T-helper 1 cell (primary cell): ENCODE measurements around the gene MLIP.
"Not testable (repeated sequence)": the region's sequence is repeated elsewhere in the genome, so short reads cannot be mapped to it uniquely, and the experiment has no call there.

Experiments used
- DNase-seq, 5 donors: peaks; one replicate each; pipeline ENCODE4 v3.0.0-alpha.2; 2012 to 2020
- total RNA-seq, 4 donors: gene quantifications; one replicate each; lab custom pipeline; 2026; lab: John Stamatoyannopoulos, UW

The MLIP gene, protein sequence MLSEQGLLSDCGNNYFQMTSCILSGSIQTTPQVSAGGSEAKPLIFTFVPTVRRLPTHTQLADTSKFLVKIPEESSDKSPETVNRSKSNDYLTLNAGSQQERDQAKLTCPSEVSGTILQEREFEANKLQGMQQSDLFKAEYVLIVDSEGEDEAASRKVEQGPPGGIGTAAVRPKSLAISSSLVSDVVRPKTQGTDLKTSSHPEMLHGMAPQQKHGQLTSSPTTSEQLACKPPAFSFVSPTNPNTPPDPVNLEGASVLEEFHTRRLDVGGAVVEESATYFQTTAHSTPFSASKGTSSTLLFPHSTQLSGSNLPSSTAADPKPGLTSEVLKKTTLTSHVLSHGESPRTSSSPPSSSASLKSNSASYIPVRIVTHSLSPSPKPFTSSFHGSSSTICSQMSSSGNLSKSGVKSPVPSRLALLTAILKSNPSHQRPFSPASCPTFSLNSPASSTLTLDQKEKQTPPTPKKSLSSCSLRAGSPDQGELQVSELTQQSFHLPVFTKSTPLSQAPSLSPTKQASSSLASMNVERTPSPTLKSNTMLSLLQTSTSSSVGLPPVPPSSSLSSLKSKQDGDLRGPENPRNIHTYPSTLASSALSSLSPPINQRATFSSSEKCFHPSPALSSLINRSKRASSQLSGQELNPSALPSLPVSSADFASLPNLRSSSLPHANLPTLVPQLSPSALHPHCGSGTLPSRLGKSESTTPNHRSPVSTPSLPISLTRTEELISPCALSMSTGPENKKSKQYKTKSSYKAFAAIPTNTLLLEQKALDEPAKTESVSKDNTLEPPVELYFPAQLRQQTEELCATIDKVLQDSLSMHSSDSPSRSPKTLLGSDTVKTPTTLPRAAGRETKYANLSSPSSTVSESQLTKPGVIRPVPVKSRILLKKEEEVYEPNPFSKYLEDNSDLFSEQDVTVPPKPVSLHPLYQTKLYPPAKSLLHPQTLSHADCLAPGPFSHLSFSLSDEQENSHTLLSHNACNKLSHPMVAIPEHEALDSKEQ
- 0 reads per million in 4 donors for total RNA-seq

DNA sequence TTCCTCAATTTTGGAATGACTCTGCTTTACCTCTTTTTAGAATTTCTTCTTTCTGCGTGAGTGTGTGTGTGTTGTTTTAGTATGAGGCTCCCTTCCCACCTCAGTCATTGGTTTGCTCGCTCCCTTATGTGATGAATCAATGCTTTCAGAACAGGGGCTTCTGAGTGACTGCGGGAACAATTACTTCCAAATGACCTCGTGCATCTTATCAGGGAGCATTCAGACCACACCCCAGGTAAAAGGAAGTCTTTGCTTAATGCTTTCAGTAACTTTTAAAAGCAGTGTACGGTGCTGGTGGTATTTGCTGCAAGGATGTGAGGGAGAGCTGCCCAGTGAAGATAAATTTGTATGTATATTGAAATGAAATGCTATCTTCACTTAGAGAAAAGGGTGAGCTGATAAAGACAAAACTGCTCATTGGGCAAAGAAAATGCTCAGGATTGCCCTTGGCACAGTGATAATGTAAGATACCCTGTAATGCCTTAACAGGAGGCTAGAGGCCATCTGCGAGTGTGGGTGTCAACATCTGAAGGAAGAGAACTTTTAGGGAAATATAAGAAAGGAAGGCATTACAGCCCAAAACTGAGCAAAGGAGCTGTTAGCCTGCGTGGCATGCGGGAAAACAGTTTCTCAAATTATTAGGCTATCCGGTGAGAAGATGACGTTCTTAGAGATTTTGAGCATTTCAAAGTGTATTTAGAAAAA is at the start of gene MLIP:
MLIP (plus strand) TSS at position 103 of the 705 bp plus-strand sequence; CDS start at position 140, 37 bp downstream.
- DNase-seq: no peak

DNA sequence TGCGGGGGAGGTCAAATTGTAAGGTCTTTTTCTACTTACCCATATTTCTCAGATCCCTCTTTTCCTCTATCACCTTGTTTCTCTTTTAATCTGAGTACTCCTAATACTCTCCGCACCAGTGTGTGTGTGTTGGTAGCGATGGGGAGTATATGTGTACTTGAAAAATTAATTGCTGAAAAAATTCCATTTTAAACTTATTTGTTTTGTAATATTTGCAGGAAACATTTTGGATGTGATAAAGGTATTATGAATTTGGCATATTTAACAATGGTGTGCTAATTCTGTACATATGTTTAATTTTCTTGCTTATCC is 48.1 kb upstream of the MLIP start:
- DNase-seq: no peak

DNA sequence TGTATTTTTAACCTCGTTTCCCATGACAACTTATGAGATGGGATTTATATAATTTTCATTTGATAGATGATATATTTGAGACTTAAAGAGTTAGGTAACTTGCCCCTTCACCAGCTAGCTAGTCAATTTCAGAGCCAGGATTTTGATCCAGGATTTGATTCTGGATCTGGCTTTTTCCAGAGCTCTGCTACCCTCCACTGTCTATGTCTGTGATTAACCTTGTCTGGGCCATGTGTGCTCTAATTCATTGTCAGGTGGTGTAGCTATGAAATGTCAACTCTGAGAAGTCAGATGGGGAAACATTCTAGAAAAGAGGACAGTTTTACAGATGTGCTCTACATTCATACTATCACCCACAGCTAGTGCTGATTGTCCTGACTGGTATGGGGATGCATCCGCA is 42.5 kb upstream of the MLIP start:
- DNase-seq: no peak

DNA sequence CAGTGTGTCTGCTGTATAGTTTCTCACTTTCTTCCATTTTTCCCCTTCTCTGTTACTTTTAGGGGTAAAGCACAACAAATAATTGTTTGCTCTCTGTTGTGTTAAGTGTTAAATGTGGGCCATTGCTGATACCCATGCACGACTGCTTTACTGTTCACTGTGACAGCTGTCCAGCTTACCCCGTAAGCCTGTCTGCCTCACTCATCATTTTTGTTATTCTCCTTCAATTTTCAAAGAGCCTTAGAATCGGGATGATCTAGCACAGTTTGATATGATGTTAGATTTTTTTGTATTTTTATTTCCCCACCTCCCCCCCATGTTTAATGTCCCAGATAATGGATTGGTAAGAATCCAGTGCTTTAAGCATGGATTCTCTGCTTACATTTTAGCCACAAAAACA is 41.2 kb upstream of the MLIP start:
- DNase-seq: no peak

DNA sequence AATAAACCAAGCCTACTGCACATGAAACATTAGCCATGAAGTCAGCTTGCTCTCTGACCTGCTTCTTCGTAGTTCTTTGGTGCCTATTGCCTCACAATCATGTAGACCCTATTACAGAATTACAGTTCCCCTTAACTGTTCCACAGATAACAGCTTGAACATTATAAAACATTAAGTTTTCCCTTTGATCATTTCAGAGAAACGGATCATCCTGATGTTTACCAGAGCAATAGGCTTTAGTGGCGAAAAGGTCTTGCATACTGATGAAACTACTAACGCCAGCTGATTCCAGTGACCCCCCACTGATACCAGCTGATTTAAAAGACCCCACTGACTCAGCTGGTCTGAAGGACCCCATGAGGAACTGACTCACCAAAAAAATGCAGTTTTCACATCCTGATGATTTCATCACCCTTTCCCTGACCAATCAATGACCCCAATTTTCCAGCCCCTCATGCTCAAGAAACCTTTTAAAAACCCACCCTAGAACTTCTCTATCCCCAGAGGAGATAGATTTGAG is 39.4 kb upstream of the MLIP start:
- no peak for DNase-seq

DNA sequence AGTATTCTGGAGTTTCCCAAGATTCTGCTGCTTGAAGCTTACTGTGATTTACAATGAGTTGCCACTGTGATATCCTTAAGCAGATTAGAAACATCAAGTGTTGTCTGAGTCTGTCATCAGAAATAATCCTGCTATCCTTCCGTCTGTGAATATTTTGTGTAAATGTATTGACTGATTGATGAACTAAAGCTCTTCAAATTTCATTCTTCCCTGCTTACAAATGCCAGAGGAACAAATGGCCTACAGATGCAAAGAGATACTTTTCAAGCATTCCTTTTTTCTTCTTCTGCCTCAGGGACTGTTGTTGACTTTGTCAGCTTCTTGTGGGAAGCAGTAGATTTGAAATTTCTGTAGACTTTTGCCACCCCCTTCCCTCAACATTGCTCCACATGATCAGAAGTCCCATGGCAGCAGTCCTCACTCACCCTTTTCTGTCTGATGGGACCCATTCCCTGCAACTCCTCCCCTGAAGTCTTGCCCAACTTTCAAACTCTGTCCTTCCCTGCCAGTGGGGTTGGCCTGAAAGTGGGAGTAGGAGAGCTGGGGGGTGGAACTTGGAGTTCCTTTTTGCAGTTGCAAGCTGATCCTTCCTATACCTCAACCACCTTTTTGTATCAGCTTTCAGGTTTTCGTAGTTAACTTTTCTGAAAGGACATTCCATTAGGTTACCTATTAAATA is 38.5 kb upstream of the MLIP start:
- no peak for DNase-seq

DNA sequence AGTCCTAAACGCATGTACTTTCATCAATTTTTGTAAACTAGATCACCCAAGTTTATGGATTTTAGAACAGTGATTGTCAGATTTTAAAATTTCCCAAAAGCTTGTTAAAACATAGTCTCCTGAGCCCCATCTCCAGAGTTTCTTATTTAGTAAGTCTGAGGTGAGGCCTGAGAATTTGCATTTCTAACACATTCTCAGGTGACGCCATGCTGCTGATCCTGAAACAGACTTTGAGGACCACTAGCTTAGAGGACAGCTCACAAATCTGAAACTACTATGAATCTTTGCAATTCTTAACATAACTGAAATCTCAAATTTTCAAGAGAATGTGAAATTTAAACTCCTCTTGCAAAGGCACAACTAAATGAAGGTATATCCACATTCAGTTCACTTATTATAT is 37.8 kb upstream of the MLIP start:
- no peak for DNase-seq

DNA sequence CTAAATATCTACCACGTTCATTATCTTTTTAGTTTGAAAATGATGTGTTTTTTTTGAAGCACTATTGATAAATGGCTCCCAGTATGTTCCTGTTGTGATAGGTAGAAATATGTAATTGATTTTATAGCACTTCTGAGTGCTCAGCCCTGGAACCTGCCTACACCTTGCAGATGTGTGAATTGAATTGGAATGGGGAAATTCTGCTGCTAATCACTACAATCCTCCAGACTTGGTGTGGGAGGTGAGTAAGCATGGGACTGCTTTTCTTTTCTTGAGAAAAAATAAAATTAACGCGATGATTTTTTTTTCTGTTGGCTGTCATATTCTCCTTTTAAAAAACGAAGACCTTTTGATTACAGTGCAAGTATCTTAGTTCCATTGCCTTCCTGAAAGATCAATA is 37.1 kb upstream of the MLIP start:
- DNase-seq: no peak

DNA sequence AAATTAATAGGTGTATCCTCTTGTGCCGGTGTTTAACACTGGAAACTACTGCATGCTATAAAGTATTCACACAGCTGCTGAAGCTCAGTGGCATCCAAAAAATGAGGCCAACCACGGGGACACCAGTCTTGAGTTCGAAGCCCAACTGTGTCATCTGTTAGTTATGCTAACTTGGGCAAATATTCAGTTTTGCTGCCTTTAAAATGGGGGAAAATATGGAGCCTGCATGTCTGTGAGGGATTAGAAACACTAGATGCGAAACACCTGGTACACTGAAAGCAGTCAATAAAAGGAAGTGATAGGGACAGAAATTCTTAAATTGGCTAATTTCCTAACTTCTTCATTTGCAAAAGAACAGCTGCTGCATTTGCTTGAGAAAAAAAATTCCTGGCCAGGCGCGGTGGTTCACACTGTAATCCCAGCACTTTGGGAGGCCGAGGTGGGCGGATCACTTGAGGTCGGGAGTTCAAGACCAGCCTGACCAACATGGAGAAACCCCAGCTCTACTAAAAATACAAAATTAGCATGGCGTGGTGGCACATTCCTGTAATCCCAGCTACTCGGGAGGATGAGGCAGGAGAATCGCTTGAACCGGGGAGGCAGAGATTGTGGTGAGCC is 36.6 kb upstream of the MLIP start:
- no peak for DNase-seq

DNA sequence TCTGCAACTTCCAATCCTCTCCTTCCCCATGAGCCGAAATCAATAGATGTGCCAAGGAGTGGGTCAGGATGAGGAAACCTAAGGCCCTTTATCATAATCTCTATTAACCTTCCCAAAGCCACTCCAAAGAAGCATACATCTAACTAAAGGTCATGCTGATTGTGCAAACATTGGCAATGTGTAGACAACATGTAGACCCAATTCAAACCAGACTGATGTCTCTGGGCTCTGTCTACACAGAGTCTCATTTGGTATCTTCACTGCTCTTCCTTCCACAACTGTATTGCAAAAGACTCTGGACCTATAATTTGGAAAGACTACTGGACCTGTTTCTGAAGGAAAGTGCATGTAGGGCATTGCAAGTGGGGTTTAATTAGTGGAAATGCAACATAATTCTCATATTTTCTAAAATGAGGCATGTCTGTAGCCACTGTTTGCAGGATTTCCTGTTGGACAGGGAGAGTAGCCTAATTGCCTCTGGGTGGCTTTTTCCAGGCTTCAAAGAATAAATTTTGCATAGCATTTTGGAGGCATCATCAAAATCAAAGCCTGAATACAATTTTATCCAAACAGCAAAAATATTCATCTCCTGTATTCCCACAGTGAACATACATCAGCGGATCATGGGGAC is 35.0 kb upstream of the MLIP start:
- no peak for DNase-seq

DNA sequence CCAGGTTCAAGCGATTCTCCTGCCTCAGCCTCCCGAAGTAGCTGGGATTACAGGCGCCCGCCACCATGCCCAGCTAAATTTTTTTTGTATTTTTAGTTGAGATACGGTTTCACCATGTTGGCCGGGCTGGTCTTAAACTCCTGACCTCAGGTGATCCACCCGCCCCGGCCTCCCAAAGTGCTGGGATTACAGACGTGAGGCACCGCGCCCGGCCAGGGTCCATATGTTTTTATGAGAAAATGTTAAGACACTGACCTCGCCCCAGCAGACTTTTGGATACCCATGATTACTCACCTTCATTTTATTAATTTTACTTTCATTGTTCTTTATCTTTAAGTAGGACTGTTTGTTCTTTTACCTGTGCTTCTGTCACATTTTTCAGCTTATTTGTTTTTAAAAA is 29.7 kb upstream of the MLIP start:
- DNase-seq: not testable (repeated sequence)

DNA sequence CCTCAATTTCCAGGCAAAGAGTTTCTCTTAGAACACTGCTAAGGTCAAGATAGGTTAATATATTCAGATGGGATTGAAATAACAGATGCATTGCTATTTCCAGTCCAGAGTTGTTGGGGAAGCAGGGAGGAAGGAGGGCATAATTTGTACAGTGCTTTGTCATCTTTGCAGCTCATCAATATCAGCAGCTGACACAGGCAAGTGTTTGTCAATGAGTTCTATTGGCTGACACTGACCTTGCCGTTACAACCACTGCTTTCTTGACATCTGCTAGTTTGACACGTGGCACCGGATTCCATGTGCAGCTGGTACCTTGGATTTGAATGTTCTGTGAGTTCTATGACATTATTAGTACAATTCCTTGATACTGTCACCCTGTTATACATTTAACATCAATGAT is 28.0 kb upstream of the MLIP start:
- DNase-seq: no peak

DNA sequence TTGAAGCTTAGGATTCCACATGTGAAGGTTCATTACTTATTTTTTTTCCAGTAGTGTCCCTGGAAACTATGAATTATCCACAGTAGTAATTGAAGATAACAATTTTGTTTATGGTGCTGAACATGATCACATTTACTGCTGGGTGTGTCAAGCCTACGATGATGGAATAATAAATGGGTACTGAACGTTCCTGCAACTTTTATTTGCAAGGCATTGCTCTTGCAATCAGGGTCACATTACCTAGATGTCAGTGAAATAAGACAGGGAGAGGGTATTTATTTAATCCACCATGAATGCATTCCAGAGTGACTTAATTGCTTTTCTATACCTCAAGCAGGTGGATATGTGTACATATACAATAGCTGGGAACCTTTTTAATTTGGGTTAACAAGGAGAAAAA is 27.0 kb upstream of the MLIP start:
- DNase-seq: no peak

DNA sequence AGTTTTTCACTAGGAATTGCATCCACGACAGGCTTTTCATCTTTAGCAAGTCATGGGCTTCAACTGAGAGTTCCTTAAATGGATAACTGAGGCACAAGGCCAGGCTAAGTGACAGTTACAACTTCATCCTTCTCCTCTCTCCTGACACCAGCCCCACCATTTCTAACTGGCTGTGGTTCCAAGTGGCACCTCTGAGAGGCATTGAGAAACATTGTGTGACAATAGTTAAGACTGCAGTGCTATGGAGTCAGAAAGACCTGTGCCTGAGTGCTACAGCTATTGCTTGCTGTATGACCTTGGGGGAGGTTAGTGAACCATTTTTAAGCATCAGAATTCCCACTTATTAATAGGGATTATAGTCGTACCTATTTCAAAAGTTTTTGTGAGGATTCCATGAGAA is 26.2 kb upstream of the MLIP start:
- DNase-seq: no peak

DNA sequence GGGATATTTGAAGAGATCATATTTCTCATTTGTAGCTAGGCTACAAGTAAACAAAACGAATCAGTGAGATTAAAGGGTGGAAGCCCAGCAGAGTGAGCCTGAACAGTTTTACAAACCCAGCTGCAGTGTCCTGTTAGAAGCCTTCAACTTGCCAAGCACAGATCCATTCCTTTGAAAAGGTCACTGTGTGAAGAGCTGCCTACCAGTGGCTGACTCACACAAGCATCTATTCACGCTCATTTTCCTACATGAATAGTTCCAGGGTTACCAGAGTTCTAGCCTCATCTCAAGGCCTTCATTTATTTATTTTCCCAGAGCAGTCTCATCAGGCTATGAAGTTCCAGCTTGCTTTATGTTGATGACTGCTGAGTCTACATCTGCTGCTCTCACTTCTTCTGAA is 25.7 kb upstream of the MLIP start:
- DNase-seq: no peak

DNA sequence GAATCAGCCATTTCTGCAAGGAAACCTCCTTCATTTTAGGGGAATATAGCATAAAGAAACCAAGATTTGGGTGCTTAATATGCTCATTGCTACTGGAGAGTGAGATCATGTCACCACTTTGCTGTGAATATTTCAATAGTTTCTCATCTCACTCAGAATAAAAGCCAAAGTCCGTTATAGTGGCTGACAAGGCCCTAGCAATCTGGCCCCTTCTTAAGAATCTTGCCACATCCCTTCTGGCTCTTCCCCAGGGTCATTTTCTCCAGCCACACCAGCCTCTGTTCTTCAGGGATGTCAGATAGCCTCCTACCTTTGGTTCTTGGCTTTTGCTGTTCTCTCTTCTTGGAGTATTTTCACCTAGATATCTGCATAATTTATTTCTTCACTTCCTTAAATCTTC is 24.8 kb upstream of the MLIP start:
- no peak for DNase-seq

DNA sequence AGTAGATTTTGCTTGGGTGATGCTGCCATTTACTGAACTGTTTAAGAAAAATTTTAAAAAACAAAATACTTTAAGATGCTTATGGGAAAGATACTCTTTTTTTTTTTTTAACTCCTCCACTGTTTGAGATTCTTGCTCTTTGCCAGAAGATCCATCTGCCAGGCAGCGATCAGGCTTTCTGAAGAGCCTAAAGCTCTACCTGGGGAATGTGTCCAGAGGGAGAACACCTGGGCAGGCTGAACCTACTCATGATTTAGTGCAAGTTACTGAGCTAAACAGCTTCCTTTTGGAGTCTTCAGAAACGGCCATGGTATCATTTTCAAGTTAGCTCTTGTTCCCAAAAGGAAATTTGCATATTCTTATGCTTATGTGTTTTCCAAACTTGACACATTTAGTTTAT is 23.5 kb upstream of the MLIP start:
- no peak for DNase-seq

DNA sequence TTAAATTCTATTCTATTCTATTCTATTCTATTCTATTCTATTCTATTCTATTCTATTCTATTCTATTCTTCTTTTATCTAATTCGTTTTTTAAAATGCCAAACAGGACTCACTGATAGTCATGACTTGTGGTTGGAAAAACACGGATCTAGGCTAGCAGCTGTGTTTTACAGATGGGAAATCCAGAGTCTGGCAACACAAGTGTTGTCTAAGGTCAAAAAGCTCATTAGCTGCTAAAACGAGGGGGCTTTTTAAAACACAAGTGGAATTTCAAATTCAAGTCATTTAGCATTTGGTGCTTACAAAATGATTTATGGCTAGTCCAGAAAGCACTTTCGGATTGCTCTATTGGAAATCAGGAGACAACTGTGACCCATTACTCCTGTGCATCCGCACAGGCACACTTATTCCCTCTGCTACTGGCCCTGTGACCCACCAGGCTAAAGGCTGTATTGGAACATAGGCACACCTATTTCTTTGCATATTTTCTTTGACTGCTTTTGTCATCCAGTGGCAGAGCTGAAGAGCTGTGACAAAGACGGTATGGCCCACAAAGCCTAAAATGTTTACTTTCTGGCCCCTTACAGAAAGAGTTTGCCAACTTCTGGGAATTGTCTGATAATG is 17.8 kb upstream of the MLIP start:
- no peak for DNase-seq

DNA sequence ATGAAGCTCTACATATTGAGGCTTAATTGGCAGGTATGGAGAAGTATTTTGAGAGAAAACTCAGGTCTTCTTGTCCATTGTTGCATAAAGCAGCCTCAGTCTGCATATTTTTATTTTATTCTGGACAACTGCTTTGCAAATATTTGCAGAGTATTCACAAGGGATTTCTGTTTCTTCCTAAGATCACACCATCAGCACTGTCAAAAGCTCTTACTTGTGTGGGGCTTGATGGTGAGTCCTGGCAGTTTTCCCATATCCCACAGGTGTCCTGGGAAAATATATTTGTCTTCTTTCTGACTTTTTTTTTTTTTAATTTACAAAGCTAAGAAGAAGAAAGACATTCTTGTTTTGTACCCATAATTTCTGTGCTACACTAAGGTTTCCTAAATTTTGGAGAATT is 16.9 kb upstream of the MLIP start:
- DNase-seq: no peak

DNA sequence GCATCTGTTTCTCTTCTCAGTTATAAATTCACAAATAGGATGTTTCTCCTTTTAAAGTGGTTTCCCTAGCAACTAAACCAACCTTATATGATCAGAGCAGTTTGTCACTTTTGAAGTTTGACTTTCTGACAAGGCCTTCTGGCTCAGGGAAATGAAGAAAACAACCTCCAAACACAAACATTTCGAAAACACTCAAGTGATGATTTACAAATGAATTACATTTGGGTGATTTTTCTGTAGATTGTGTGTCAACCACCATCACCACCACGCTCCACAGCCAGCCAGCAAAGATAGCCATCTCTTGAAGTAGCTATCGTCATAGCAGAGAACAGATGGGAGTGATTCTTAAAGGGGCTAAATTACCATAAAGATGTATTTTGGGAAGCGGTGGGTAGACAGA is 16.5 kb upstream of the MLIP start:
- no peak for DNase-seq

DNA sequence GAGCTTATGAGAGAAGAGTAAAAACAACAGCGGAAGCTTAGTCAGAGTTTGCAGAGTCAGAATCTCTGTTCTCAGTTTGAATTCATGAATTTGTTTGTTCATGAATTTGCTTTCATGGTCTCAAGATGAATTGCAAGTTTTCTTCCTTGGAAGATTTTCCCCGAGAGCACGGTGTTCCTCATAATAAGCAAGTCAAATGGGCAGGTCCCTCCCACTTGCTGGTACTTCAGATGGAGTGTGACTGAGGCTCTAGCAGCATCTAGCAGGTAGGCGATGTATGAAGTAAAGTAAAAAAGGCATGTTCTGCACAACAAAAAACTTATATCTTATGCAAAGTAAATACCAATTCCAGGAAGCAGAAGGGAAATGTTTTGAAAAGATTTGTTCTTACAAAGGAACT is 15.5 kb upstream of the MLIP start:
- DNase-seq: no peak
